ENCODE measurements around the gene FHIT.

Gene FHIT

DNA sequence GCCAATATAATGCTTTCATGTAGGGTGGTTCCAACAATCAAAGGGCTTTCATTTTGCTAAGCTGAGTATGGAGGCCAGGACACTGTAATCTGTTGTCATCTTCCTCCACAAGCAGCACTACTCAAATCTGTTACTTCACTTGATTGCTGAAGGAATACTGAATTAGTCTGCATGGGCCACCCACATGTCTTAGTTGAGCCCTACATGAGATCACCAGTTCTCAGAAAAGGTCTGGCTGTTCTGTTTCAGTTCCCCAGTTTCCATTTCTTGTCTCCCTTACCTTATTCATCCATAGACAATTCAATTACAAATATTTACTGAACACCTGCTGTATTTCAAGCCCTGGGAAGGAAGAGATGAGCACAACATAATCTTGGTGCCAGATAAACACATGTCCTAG is 119.2 kb downstream of the FHIT start:
- TF ChIP-seq, protein P1, sequence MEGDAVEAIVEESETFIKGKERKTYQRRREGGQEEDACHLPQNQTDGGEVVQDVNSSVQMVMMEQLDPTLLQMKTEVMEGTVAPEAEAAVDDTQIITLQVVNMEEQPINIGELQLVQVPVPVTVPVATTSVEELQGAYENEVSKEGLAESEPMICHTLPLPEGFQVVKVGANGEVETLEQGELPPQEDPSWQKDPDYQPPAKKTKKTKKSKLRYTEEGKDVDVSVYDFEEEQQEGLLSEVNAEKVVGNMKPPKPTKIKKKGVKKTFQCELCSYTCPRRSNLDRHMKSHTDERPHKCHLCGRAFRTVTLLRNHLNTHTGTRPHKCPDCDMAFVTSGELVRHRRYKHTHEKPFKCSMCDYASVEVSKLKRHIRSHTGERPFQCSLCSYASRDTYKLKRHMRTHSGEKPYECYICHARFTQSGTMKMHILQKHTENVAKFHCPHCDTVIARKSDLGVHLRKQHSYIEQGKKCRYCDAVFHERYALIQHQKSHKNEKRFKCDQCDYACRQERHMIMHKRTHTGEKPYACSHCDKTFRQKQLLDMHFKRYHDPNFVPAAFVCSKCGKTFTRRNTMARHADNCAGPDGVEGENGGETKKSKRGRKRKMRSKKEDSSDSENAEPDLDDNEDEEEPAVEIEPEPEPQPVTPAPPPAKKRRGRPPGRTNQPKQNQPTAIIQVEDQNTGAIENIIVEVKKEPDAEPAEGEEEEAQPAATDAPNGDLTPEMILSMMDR (IDR thresholded peaks at IDR 0.05; ENCODE audit: low read depth, low read length): no peak
- no peak overlapping the region for H3K4me3 ChIP-seq (ENCODE audit: low read depth, low read length)

GRCh38 chr3:61118830-61119229 is 132.4 kb downstream of the FHIT start:
- no peak overlapping the region for H3K4me3 ChIP-seq (ENCODE audit: low read depth, low read length)
- TF ChIP-seq, protein P1 (IDR thresholded peaks at IDR 0.05; ENCODE audit: low read depth, low read length): no peak

DNA sequence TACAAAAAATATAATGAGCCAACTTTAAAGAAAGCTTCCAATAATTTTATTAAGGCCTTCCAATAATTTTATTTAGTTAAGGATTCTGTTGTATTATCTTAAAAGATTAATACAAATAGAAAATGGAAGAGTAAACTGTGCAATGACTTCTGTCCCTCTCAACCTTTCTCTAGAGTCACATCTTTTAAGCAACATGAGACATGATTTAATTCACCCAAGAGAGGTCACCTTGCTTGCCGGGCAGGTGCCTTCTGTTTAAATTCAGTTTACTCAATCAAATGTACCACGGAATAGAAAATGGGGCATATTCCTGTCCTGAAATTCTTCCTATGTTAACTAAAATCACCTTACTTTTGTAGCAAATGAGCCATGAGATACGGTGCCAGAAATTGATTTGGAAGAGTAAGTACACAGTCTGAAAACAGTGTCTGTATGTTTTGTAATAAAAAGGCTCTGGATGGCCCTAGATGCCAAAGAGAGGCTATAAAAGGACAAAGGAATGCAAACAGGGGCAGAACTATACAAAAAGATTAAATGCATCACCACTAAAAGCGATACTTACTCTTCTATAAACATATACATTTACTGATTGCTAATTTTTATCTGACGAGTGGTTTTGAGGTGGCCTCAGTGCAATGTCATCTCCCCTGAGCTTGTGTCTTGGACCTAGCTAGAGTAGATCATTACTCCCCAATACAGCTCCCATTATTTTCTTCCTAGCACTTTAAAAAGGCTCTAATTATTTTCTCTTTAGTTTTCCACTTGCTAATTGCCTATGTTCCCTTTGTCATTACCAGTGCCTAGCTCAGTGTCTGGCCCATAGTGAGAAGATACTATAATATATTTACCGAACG is 134.0 kb downstream of the FHIT start:
- TF ChIP-seq, protein P1 (IDR thresholded peaks at IDR 0.05; ENCODE audit: low read depth, low read length): no peak
- H3K4me3 ChIP-seq (ENCODE audit: low read depth, low read length): no peak overlapping the region

GRCh38 chr3:61114316-61114953 is 136.8 kb downstream of the FHIT start:
- no peak overlapping the region for H3K4me3 ChIP-seq (ENCODE audit: low read depth, low read length)
- TF ChIP-seq, protein P1 (IDR thresholded peaks at IDR 0.05; ENCODE audit: low read depth, low read length): no peak

- TF ChIP-seq, protein P1 (IDR thresholded peaks at IDR 0.05; ENCODE audit: low read depth, low read length): no peak
- H3K4me3 ChIP-seq (ENCODE audit: low read depth, low read length): no peak overlapping the region
These were observed 139.4 kb downstream of the FHIT start for GRCh38 chr3:61111825-61112224.

DNA sequence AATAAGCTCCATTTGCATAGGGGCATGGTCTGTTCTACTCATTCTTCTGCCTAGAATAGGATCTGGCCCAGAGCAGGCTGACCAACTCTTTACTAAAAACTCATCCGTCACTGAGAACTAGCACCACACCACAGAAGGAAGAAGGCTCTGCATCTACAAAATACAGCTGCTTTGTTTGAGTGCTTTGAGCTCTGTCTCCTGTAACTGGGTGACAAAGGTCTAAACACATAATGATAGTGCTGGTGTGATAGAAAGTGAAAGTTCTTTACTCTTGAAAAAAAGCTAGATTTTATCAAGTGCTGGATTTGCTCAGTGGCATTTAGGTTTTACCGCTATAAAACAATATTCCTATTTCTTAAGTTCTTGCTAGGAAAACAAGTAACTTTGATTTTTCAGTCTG is 140.7 kb downstream of the FHIT start:
- TF ChIP-seq, protein P1 (IDR thresholded peaks at IDR 0.05; ENCODE audit: low read depth, low read length): no peak
- no peak overlapping the region for H3K4me3 ChIP-seq (ENCODE audit: low read depth, low read length)
